ENCODE results near the gene TNP1.

The TNP1 gene

GRCh38 chr2:216837740-216838139, 22.1 kb downstream of the TNP1 start:
- DNase-seq = no peak

GRCh38 chr2:216833061-216833460, 26.8 kb downstream of the TNP1 start:
- DNase-seq = no peak

DNA sequence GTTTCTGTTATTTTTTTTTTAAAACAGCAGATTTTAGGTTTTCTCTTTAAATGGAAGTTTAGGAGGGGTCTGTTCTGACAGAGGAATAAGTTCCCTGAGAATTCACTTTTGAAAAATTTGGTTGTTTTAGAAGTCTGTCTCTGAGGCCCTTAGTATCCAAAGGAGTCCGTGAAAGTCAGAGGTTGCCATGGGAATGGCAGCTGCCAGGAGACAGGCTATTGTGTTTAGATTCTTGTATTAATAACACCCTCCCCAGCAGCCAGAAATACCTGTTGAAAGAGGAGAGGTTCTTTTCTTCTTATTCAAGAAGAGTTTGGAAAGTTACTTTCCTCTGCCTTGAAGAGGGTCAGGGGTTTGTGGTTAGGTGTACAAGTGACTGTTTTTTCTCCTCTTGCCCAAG, 29.5 kb downstream of the TNP1 start:
- no peak for DNase-seq

- DNase-seq = no peak
Observed at GRCh38 chr2:216829533-216829932, 30.3 kb downstream of the TNP1 start.

- no peak for DNase-seq
Observed at GRCh38 chr2:216827073-216827720, 32.7 kb downstream of the TNP1 start.

- DNase-seq = no peak
Observed at GRCh38 chr2:216822470-216822869, 37.4 kb downstream of the TNP1 start.

GRCh38 chr2:216820709-216821108, 39.2 kb downstream of the TNP1 start:
- no peak for DNase-seq

- DNase-seq = no peak
Observed at GRCh38 chr2:216819766-216820165, 40.1 kb downstream of the TNP1 start.

DNA sequence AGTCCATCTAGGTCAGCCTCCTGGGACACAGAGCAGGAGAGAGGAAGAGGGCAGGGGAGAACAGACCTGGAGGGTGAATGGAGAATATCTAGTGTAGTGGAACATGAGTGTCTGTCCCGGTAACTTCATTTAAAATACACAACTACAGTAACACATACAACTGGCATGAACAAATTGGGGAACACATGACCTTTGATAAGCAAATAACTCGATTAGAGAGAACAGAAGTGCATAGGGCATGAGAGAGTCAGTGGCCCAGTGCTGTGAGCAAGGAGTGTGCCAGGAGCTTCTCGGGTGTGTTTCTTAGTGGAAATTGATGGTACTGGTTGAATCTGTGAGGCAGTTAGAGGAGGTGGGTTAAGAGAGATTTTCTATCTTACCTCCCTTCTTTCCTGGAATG, 40.8 kb downstream of the TNP1 start:
- no peak for DNase-seq

DNA sequence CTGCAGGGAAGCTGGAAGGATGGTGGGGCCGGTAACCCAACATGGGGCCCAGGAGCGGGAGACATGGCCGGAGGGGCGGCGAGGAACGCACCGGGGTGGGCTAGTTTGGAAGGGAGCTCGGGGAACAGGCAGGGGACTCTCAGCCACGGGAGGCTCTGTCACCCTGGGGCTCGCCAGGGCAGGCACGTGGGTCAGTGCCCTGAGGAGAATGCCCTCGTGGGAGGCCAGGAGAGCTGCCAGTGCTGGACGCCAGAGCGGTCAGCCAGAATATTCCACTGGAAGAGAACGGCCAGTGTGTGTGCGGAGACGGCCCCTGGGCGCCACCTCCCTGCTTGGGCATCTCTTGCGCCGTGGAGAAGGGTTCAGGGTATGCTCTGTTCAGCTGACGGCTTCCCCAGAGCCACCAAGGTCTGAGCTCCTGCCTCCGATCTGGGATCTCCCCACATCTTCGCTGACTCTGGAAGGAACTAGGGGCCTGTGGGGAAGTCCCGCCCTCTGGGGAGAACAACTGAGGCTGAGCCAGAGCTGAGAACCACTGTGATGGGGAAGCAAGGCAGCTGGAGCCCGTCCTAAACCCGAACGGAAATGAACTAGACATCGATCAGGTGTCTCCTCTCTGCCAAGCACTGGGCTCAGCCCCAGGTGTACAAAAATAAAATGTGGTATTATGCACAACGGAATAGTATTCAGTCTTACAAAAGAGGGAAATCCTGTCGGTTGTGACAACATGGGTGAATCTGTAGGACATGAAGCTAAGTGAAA, 49.3 kb downstream of the TNP1 start:
- DNase-seq = no peak
